Measurements from ENCODE around the gene GRM2.
A peak's percentile ranks its signal among the peaks of the same experiment; 100 is the strongest.
"Not testable (repeated sequence)": the region's sequence is repeated elsewhere in the genome, so short reads cannot be mapped to it uniquely, and the experiment has no call there.

Gene GRM2

GRCh38 chr3:51719410-51720025 is 12.7 kb downstream of the GRM2 start:
- Mint-ChIP-seq H3K36me3 (no peaks in the 10 kb centered on the region), H3K9me3 (ENCODE audit: low read depth) (no peaks in the 10 kb centered on the region), H3K27ac (no peak overlapping the region), H3K4me3 (no peak overlapping the region), H3K27me3 (no peaks in the 10 kb centered on the region), H3K4me1 (ENCODE audit: low read depth) (peaks cover 36% of the 10 kb centered on the region)

- Mint-ChIP-seq H3K27me3 (no peaks in the 10 kb centered on the region), H3K27ac (no peak overlapping the region), H3K4me1 (ENCODE audit: low read depth) (peaks cover 36% of the 10 kb centered on the region), H3K9me3 (ENCODE audit: low read depth) (no peaks in the 10 kb centered on the region), H3K36me3 (no peaks in the 10 kb centered on the region), H3K4me3 (no peak overlapping the region)
Observed at GRCh38 chr3:51720292-51721061, 13.6 kb downstream of the GRM2 start.

GRCh38 chr3:51721062-51721745 is 14.3 kb downstream of the GRM2 start:
- peak overlapping the region; percentile 22 for H3K27ac Mint-ChIP-seq

GRCh38 chr3:51722362-51722761 is 15.5 kb downstream of the GRM2 start:
- Mint-ChIP-seq H3K27ac (peak overlapping the region; percentile 34), H3K36me3 (no peaks in the 10 kb centered on the region), H3K4me1 (ENCODE audit: low read depth) (peaks cover 36% of the 10 kb centered on the region), H3K9me3 (ENCODE audit: low read depth) (no peaks in the 10 kb centered on the region), H3K27me3 (no peaks in the 10 kb centered on the region), H3K4me3 (no peak overlapping the region)

More at GRCh38 chr3:51721062-51721745, 14.3 kb downstream of the GRM2 start:
- no peak overlapping the region for H3K4me3 Mint-ChIP-seq
- peaks cover 36% of the 10 kb centered on the region for H3K4me1 Mint-ChIP-seq (ENCODE audit: low read depth)
- no peaks in the 10 kb centered on the region for H3K36me3 Mint-ChIP-seq
- no peaks in the 10 kb centered on the region for H3K9me3 Mint-ChIP-seq (ENCODE audit: low read depth)
- no peaks in the 10 kb centered on the region for H3K27me3 Mint-ChIP-seq

- Mint-ChIP-seq H3K9me3 (ENCODE audit: low read depth) (no peaks in the 10 kb centered on the region), H3K4me3 (peak overlapping the region; percentile 14), H3K36me3 (no peaks in the 10 kb centered on the region), H3K27me3 (no peaks in the 10 kb centered on the region), H3K27ac (peak overlapping the region; percentile 67), H3K4me1 (ENCODE audit: low read depth) (peaks cover 19% of the 10 kb centered on the region)
Observed at GRCh38 chr3:51727500-51727899, 20.6 kb downstream of the GRM2 start.

GRCh38 chr3:51729042-51729633 is 22.3 kb downstream of the GRM2 start:
- H3K9me3 Mint-ChIP-seq (ENCODE audit: low read depth): no peaks in the 10 kb centered on the region
- no peaks in the 10 kb centered on the region for H3K27me3 Mint-ChIP-seq
- H3K4me3 Mint-ChIP-seq: peak overlapping the region; percentile 17
- peaks cover 24% of the 10 kb centered on the region for H3K4me1 Mint-ChIP-seq (ENCODE audit: low read depth)
- peak overlapping the region; percentile 62 for H3K27ac Mint-ChIP-seq
- H3K36me3 Mint-ChIP-seq: peaks cover 2% of the 10 kb centered on the region

- Mint-ChIP-seq H3K27ac (peak overlapping the region; percentile 2), H3K27me3 (peaks cover 5% of the 10 kb centered on the region), H3K36me3 (peaks cover 2% of the 10 kb centered on the region), H3K9me3 (ENCODE audit: low read depth) (no peaks in the 10 kb centered on the region), H3K4me3 (no peak overlapping the region), H3K4me1 (ENCODE audit: low read depth) (peaks cover 26% of the 10 kb centered on the region)
Observed at GRCh38 chr3:51733859-51734571, 27.1 kb downstream of the GRM2 start.

GRCh38 chr3:51734572-51734907 is 27.7 kb downstream of the GRM2 start:
- no peak overlapping the region for H3K4me3 Mint-ChIP-seq

GRCh38 chr3:51735039-51735438 is 28.2 kb downstream of the GRM2 start:
- Mint-ChIP-seq H3K27me3 (peaks cover 5% of the 10 kb centered on the region), H3K9me3 (ENCODE audit: low read depth) (no peaks in the 10 kb centered on the region), H3K36me3 (peaks cover 2% of the 10 kb centered on the region), H3K4me3 (no peak overlapping the region), H3K27ac (no peak overlapping the region), H3K4me1 (ENCODE audit: low read depth) (peaks cover 19% of the 10 kb centered on the region)

More at GRCh38 chr3:51734572-51734907, 27.7 kb downstream of the GRM2 start:
- peaks cover 2% of the 10 kb centered on the region for H3K36me3 Mint-ChIP-seq
- H3K4me1 Mint-ChIP-seq (ENCODE audit: low read depth): peaks cover 22% of the 10 kb centered on the region
- H3K9me3 Mint-ChIP-seq (ENCODE audit: low read depth): no peaks in the 10 kb centered on the region
- H3K27ac Mint-ChIP-seq: no peak overlapping the region
- H3K27me3 Mint-ChIP-seq: peaks cover 5% of the 10 kb centered on the region

- Mint-ChIP-seq H3K9me3 (ENCODE audit: low read depth) (no peaks in the 10 kb centered on the region), H3K36me3 (peaks cover 2% of the 10 kb centered on the region), H3K4me1 (ENCODE audit: low read depth) (peaks cover 19% of the 10 kb centered on the region), H3K4me3 (no peak overlapping the region), H3K27ac (no peak overlapping the region), H3K27me3 (peaks cover 8% of the 10 kb centered on the region)
Observed at GRCh38 chr3:51735950-51736349, 29.1 kb downstream of the GRM2 start.

GRCh38 chr3:51739110-51739509 is 32.2 kb downstream of the GRM2 start:
- Mint-ChIP-seq H3K36me3 (peaks cover 2% of the 10 kb centered on the region), H3K4me1 (ENCODE audit: low read depth) (peaks cover 17% of the 10 kb centered on the region), H3K27me3 (peaks cover 8% of the 10 kb centered on the region), H3K27ac (no peak overlapping the region), H3K4me3 (no peak overlapping the region), H3K9me3 (ENCODE audit: low read depth) (no peaks in the 10 kb centered on the region)

- H3K9me3 Mint-ChIP-seq (ENCODE audit: low read depth); H3K27ac Mint-ChIP-seq; H3K4me1 Mint-ChIP-seq (ENCODE audit: low read depth); H3K27me3 Mint-ChIP-seq; H3K36me3 Mint-ChIP-seq; H3K4me3 Mint-ChIP-seq: not testable (repeated sequence)
Observed at GRCh38 chr3:51742320-51742719, 35.5 kb downstream of the GRM2 start.

- H3K4me3 Mint-ChIP-seq; H3K4me1 Mint-ChIP-seq (ENCODE audit: low read depth); H3K27ac Mint-ChIP-seq: not testable (repeated sequence)
Observed at GRCh38 chr3:51742978-51743377, 36.1 kb downstream of the GRM2 start.

GRCh38 chr3:51747840-51748239 is 41.0 kb downstream of the GRM2 start:
- no peaks in the 10 kb centered on the region for H3K27me3 Mint-ChIP-seq

More at GRCh38 chr3:51742978-51743377, 36.1 kb downstream of the GRM2 start:
- not testable (repeated sequence) for H3K9me3 Mint-ChIP-seq (ENCODE audit: low read depth); H3K27me3 Mint-ChIP-seq; H3K36me3 Mint-ChIP-seq

More at GRCh38 chr3:51747840-51748239, 41.0 kb downstream of the GRM2 start:
- no peak overlapping the region for H3K4me3 Mint-ChIP-seq
- H3K36me3 Mint-ChIP-seq: peaks cover 2% of the 10 kb centered on the region
- H3K4me1 Mint-ChIP-seq (ENCODE audit: low read depth): peaks cover 13% of the 10 kb centered on the region
- H3K27ac Mint-ChIP-seq: peak overlapping the region; percentile 51
- no peaks in the 10 kb centered on the region for H3K9me3 Mint-ChIP-seq (ENCODE audit: low read depth)
